Purkinje cell (primary cell): ENCODE results near the gene CHRD. TPM values are rescaled to one million over a fixed set of nuclear protein-coding genes. Genes with fewer than 3 reads are reported as not detected.

ENCODE experiments used
- polyA plus RNA-seq: library from polyadenylated mRNA; unstranded; fragments of >200 nt; fragmentation: Nextera tagmentation; gene quantifications from 2 replicates; pipeline ENCODE4 v1.2.1, GENCODE V29; 2014

CHRD gene
- polyA plus RNA-seq: 0.69 TPM in 1 of 2 replicates, not detected in the other

GRCh38 chr3:184379358-184380184 is at the start of gene CHRD:
CHRD (plus strand) TSS chr3:184380054; CDS start chr3:184380319, 265 bp downstream.

GRCh38 chr3:184337399-184337714 is 42.5 kb upstream of the CHRD start, which contains the start of gene FAM131A:
FAM131A (plus strand) TSS chr3:184337600; CDS start chr3:184337631, 31 bp downstream.

GRCh38 chr3:184361532-184361931 is 18.3 kb upstream of the CHRD start, which contains the start of the genes CLCN2 and POLR2H:
CLCN2 (minus strand) TSS chr3:184361605; CDS start chr3:184361479, 126 bp downstream.
POLR2H (plus strand) TSS chr3:184361710; CDS start chr3:184363493, 1,783 bp downstream.

GRCh38 chr3:184377882-184378445 is 1.9 kb upstream of the CHRD start, which contains the start of gene THPO:
THPO (minus strand) TSS chr3:184378207; CDS start chr3:184376259, 1,948 bp downstream.

Other genes starting within 250 kb of the CHRD start
- 18.7 and 30.0 TPM in 2 replicates for gene EIF2B5, start 244.7 kb upstream of the CHRD start, polyA plus RNA-seq
- gene DVL3, start 224.7 kb upstream of the CHRD start, polyA plus RNA-seq: 2.8 and 3.7 TPM in 2 replicates
- 245 and 317 TPM in 2 replicates for gene AP2M1, start 205.2 kb upstream of the CHRD start, polyA plus RNA-seq
- gene ABCF3, start 193.9 kb upstream of the CHRD start, polyA plus RNA-seq: 36.2 and 42.7 TPM in 2 replicates
- gene VWA5B2, start 150.5 kb upstream of the CHRD start, polyA plus RNA-seq: 0.89 and 2.1 TPM in 2 replicates
- gene ALG3, start 131.1 kb upstream of the CHRD start, polyA plus RNA-seq: 19.4 and 34.3 TPM in 2 replicates
- 2.5 and 3.6 TPM in 2 replicates for gene EEF1AKMT4, start 130.4 kb upstream of the CHRD start, polyA plus RNA-seq
- 27.7 and 48.7 TPM in 2 replicates for gene CAMK2N2, start 118.5 kb upstream of the CHRD start, polyA plus RNA-seq
- 1.2 and 3.1 TPM in 2 replicates for gene ECE2, start 104.0 kb upstream of the CHRD start, polyA plus RNA-seq
- 83.9 and 152 TPM in 2 replicates for gene PSMD2, start 80.8 kb upstream of the CHRD start, polyA plus RNA-seq
- 47.4 and 73.4 TPM in 2 replicates for gene EIF4G1, start 65.4 kb upstream of the CHRD start, polyA plus RNA-seq
- 3.1 and 10.4 TPM in 2 replicates for gene FAM131A, start 42.5 kb upstream of the CHRD start, polyA plus RNA-seq
- 0.71 and 2.6 TPM in 2 replicates for gene CLCN2, start 18.4 kb upstream of the CHRD start, polyA plus RNA-seq
- 49.1 and 108 TPM in 2 replicates for gene POLR2H, start 18.3 kb upstream of the CHRD start, polyA plus RNA-seq
- gene THPO, start 1.8 kb upstream of the CHRD start, polyA plus RNA-seq: 1.4 TPM in 1 of 2 replicates, not detected in the other
- gene EPHB3, start 181.7 kb downstream of the CHRD start, polyA plus RNA-seq: 0.05 and 0.20 TPM in 2 replicates